MG63 (cell line): ENCODE data around the gene SDK1. TPM values are rescaled to one million over a fixed set of nuclear protein-coding genes. Genes with fewer than 3 reads are reported as not detected.

Experiments used
- DNase-seq: peaks from one replicate; pipeline ENCODE4 v3.0.0-alpha.2; 2020
- H3K27me3 ChIP-seq: fragments of 250-450 bp; sonication (Bioruptor Pico); 2 replicates; pipeline ENCODE4 v1.5.1; 2020; ENCODE audit warnings: mild to moderate bottlenecking, moderate library complexity
- H3K36me3 ChIP-seq: fragments of 250-450 bp; sonication (Bioruptor Pico); 2 replicates; pipeline ENCODE4 v1.5.1; 2020; ENCODE audit warnings: mild to moderate bottlenecking, moderate library complexity
- H3K4me3 ChIP-seq: fragments of 250-450 bp; sonication (Bioruptor Pico); 2 replicates; pipeline ENCODE4 v1.5.1; 2020; ENCODE audit warnings: mild to moderate bottlenecking, moderate library complexity
- H3K9me3 ChIP-seq: fragments of 250-450 bp; sonication (Bioruptor Pico); 2 replicates; pipeline ENCODE4 v1.5.1; 2020; ENCODE audit warnings: mild to moderate bottlenecking, moderate library complexity
- total RNA-seq: library from RNA; depleted of rRNA; stranded (reverse); fragments of >200 nt; shearing (Covaris generic); gene quantifications from 2 replicates; pipeline ENCODE4 v1.2.3, GENCODE V29; 2014; ENCODE audit warnings: low replicate concordance

SDK1 gene
- total RNA-seq, 1 experiment from 2014 or later, result 1.1 TPM

GRCh38 chr7:4184653-4185052 is 883.6 kb downstream of the SDK1 start:
- Histone ChIP-seq H3K36me3 (no peaks in the 10 kb centered on the region), H3K9me3 (no peaks in the 10 kb centered on the region)
- no peak for DNase-seq

GRCh38 chr7:4185136-4185535 is 884.1 kb downstream of the SDK1 start:
- no peaks in the 10 kb centered on the region for H3K9me3 ChIP-seq
- H3K27me3 ChIP-seq, result no peaks in the 10 kb centered on the region
- no peaks in the 10 kb centered on the region for H3K36me3 ChIP-seq
- no peak for DNase-seq
- no peak overlapping the region for H3K4me3 ChIP-seq

More at GRCh38 chr7:4184653-4185052, 883.6 kb downstream of the SDK1 start:
- no peak overlapping the region for H3K4me3 ChIP-seq
- no peaks in the 10 kb centered on the region for H3K27me3 ChIP-seq

DNA sequence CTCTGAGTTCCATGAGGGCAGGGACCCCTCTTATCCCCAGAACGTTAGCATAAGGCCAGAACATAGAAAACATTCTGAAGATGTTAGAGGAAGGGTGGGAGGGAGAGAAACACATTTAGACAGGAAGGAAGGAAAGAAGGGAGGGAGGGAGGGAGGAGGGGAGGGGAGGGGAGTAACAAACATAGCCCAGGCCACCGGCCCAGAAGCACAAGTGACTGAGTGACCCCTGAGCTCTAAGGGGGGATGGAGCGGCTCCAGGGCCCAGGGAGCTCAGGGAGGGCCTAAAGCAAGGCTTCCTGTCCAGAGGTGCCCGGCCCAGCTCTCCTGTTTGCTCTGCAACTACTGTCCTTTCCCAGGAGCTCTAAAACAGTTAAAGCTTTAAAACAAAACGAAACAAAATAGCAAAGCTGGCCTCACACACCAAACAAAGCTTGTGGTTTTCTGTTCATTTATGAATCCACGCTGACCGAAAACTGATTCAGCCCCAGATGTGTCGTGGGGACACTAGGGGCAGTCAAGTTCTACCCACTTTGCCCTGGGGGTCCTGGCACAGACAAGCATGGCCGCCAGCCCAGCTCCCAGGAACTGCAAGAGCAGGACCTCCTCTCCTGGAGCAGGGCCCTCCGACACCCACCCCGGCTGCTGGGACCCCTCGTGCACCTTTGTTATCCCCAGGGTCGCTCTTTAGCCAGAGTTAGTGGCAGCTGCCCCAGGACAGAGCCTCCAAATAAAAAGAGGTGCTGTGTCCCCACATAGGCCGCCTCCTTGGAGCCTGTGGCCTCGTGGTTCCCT is 884.9 kb downstream of the SDK1 start:
- DNase-seq, result no peak
- no peaks in the 10 kb centered on the region for H3K9me3 ChIP-seq
- no peaks in the 10 kb centered on the region for H3K27me3 ChIP-seq
- H3K4me3 ChIP-seq, result no peak overlapping the region
- H3K36me3 ChIP-seq, result no peaks in the 10 kb centered on the region

DNA sequence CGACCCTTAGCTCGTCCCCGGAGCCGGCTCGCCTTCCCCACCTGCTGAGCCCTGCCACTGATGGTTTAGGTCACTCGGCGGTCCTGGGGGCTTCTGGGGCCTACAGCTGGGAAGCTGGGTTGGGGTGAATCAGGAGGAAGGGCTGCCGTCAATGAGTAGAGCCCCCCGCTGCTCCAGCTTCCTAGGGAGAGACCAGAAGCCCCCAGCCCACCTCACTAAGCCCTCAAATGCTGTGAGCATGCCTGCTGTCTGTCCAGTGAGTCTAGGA is 885.4 kb downstream of the SDK1 start:
- DNase-seq, result no peak
- Histone ChIP-seq H3K36me3 (no peaks in the 10 kb centered on the region), H3K9me3 (no peaks in the 10 kb centered on the region), H3K27me3 (no peaks in the 10 kb centered on the region), H3K4me3 (no peak overlapping the region)

DNA sequence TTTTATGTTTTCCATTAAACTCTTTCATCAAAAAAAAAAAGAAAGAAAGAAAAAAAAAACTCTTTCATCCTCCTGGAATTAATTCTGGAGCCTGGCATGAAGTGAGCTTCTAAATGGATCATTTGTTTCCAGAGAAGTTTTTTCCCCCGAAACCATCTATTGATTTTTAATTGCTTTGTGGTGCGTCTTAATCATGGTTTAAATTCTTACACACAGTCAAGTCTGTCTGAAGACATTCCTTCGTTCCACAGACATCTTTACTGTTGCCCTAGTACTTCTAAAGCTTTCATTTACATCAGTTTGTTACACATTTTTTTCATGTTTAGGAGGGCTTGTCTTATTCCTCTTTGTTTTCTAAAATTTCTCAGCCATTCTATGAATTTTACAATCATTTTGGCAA is 887.6 kb downstream of the SDK1 start:
- H3K4me3 ChIP-seq, result no peak overlapping the region
- no peaks in the 10 kb centered on the region for H3K27me3 ChIP-seq
- no peaks in the 10 kb centered on the region for H3K36me3 ChIP-seq
- H3K9me3 ChIP-seq, result no peaks in the 10 kb centered on the region
- DNase-seq, result no peak

DNA sequence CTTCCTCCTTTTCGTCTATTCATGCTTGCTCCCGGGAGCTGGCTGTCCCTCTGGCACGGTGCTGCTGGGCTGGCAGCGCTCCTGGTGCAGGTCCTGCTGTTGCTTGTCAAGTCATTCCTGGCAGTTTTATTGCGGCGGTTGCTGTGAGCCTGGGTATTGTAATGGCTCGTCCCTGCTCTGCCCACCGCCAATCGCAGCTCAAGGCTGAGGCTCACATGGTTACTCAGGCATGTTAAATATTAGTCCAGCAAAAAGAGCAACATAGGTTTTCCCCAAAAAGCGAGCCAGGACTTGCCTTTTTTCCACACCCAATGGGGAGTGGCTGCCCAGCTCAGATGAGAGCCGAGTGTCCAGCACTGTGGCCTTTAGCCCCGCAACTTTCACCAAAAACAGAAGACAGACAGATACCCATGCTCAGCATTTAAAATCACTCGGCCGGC is 888.1 kb downstream of the SDK1 start:
- Histone ChIP-seq H3K9me3 (no peaks in the 10 kb centered on the region), H3K27me3 (no peaks in the 10 kb centered on the region), H3K36me3 (no peaks in the 10 kb centered on the region), H3K4me3 (no peak overlapping the region)
- DNase-seq, result peak; percentile 96

- no peak for DNase-seq
- Histone ChIP-seq H3K27me3 (no peaks in the 10 kb centered on the region), H3K36me3 (no peaks in the 10 kb centered on the region), H3K9me3 (no peaks in the 10 kb centered on the region), H3K4me3 (no peak overlapping the region)
Measured at GRCh38 chr7:4190010-4190981, 889.2 kb downstream of the SDK1 start.

DNA sequence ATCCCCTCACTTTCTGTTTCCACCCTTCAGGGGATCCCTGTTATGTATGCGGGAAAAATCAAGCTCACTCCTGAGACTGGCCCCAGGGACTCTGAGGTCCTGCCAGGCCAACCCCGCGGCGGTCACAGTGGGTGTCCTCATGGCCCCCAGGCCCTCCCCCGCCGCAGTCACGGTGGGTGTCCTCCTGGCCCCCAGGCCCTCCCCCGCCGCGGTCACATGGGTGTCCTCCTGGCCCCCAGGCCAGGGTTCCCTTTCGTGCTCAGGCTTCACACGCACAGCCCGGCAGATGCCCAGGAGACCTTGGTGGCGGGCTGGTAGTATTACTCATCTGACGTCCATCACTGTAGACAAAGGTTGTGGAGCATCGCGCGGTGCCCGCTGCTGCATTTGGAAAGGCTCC is 890.0 kb downstream of the SDK1 start:
- H3K9me3 ChIP-seq, result no peaks in the 10 kb centered on the region
- no peaks in the 10 kb centered on the region for H3K36me3 ChIP-seq
- no peaks in the 10 kb centered on the region for H3K27me3 ChIP-seq
- no peak for DNase-seq
- H3K4me3 ChIP-seq, result no peak overlapping the region

- Histone ChIP-seq H3K27me3 (no peaks in the 10 kb centered on the region), H3K9me3 (no peaks in the 10 kb centered on the region), H3K36me3 (no peaks in the 10 kb centered on the region), H3K4me3 (no peak overlapping the region)
- no peak for DNase-seq
Measured at GRCh38 chr7:4191525-4191924, 890.5 kb downstream of the SDK1 start.

DNA sequence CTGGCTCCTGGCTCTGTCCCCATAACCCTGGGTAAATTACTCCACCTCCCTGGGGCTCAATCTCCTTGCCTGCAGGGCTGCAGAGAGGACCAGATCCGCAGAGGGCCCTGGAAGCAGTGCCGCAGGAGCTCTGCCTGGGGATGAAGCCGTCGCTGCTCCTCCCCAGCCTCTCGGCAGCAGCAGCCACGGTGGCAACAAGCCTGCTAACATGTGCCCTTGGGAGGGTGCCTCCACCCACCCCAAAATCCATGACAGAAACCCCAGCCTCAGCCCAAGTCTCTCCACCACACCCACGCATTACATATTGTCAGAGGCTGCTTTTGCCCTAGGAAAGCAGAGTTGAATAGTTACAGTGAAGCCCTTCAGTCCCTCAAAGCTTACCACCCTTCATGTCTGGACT is 894.6 kb downstream of the SDK1 start:
- DNase-seq, result no peak
- no peak overlapping the region for H3K4me3 ChIP-seq
- H3K9me3 ChIP-seq, result no peaks in the 10 kb centered on the region
- no peaks in the 10 kb centered on the region for H3K27me3 ChIP-seq
- no peaks in the 10 kb centered on the region for H3K36me3 ChIP-seq

DNA sequence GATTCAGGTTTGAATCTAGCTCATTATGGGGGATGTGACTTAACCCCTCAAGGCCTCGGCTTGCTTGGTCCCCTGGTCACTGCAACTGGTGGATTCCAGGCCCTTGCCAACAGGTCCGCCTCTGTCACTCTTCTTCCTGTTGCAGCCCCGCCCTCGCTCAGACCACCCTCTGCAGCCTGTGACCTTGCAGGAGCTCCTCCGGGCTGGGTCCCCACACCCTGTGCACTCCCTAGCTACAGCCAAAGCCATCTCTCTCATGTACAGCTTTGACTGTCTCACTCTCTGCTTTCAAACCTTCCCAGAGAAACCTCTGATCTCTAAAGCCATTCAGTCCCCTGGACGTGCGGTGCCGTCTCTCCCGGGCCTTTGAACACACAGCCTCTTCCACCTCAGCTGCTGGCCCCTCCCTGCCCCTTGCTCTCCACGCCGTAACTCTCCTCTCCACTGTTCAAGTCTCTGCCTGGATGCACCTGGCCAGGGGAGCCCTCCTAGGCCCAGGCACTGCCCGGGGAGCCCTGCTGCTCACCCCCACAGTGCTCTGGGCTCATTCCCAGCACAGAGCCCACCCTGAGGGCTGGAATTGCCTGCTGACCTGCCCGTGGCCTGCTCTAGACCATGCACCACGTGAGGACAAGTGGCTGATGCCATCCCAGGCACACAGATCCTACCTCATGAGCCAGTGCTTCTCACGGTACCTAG is 895.2 kb downstream of the SDK1 start:
- DNase-seq, result no peak
- H3K36me3 ChIP-seq, result no peaks in the 10 kb centered on the region
- no peak overlapping the region for H3K4me3 ChIP-seq
- H3K27me3 ChIP-seq, result no peaks in the 10 kb centered on the region
- H3K9me3 ChIP-seq, result no peaks in the 10 kb centered on the region

DNA sequence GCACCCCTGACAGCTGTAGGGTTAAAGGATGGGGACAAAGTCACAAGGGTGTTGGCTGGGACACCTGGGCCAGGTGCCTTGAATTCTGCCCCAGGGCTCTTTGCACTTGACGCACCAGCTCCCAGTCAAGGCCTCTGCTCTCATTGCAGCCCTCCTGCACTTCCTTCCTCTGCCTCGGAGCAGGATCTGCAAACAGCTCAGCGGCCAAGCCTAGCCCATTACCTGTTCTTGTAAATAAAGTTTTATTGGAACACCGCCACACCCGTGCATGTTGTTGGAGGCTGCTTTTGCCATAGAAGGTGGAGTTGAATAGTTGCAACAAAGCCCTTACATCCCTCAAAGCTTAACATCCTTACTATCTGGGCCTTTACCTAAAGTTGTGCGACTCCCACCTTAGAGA is 897.2 kb downstream of the SDK1 start:
- Histone ChIP-seq H3K27me3 (no peaks in the 10 kb centered on the region), H3K4me3 (no peak overlapping the region), H3K9me3 (no peaks in the 10 kb centered on the region), H3K36me3 (no peaks in the 10 kb centered on the region)
- no peak for DNase-seq

GRCh38 chr7:4200546-4201094 is 899.6 kb downstream of the SDK1 start:
- H3K27me3 ChIP-seq, result no peaks in the 10 kb centered on the region
- DNase-seq, result no peak
- H3K9me3 ChIP-seq, result no peaks in the 10 kb centered on the region
- no peak overlapping the region for H3K4me3 ChIP-seq
- H3K36me3 ChIP-seq, result no peaks in the 10 kb centered on the region

GRCh38 chr7:4201566-4201965 is 900.5 kb downstream of the SDK1 start:
- Histone ChIP-seq H3K27me3 (no peaks in the 10 kb centered on the region), H3K36me3 (no peaks in the 10 kb centered on the region), H3K9me3 (no peaks in the 10 kb centered on the region), H3K4me3 (no peak overlapping the region)
- DNase-seq, result no peak

GRCh38 chr7:4202154-4202736 is 901.2 kb downstream of the SDK1 start:
- no peaks in the 10 kb centered on the region for H3K36me3 ChIP-seq
- no peak for DNase-seq
- H3K4me3 ChIP-seq, result no peak overlapping the region
- H3K9me3 ChIP-seq, result no peaks in the 10 kb centered on the region
- H3K27me3 ChIP-seq, result no peaks in the 10 kb centered on the region

DNA sequence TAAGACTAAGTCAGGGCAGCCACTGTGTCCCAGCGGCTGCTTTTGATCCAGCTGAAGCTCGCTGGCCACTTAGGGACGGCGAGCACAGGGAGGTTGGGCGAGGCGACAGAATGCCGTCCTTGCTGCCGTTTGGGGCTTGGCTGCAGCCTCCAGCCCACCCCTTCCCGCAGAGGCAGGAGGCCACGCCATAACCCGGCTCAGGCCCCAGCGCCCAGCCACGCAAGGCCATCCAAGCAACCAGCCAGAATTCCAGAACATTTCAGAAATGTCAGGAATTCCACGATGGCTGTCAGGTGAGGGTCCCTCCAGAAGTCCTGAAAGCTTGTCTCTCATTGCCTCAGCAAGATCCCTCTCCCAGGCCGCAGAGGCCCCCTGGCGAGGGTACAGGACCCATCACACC is 901.9 kb downstream of the SDK1 start:
- Histone ChIP-seq H3K9me3 (no peaks in the 10 kb centered on the region), H3K4me3 (no peak overlapping the region), H3K36me3 (no peaks in the 10 kb centered on the region), H3K27me3 (no peaks in the 10 kb centered on the region)
- DNase-seq, result no peak
